GM12878 (cell line): ENCODE data around the gene AMN1. TPM values are rescaled to one million over a fixed set of nuclear protein-coding genes. Genes with fewer than 3 reads are reported as not detected.

ENCODE experiments used
- ATAC-seq: fragments of 200-7000 bp; cut with Tn5 transposase; 3 replicates; pipeline ENCODE4 v1.9.1; 2020; ENCODE audit warnings: mild to moderate bottlenecking, moderate library complexity
- BruUV-seq: library from RNA; stranded (reverse); fragments of 400-500 nt; replicated peaks from 2 replicates; lab custom pipeline; 2021; lab: Mats Ljungman, UMichigan
- CTCF ChIA-PET: fragments of 300-600 bp; sonication (Branson Sonifier 250); formaldehyde crosslinking; extraction: SDS; loops from one replicate; lab custom pipeline; 2021; ENCODE audit warnings: inconsistent platforms; lab: Yijun Ruan, JAX
- POLR2A ChIA-PET: fragments of 350-600 bp; formaldehyde crosslinking; extraction: SDS; loops from one replicate; lab custom pipeline; 2021; ENCODE audit warnings: inconsistent platforms; lab: Charles Lee
- RAD21 ChIA-PET: fragments of 300-600 bp; sonication (Branson Sonifier 250); formaldehyde crosslinking; loops from one replicate; lab custom pipeline; 2023; ENCODE audit warnings: antibody characterized with exemption; ENCODE audit not compliant: unreplicated experiment; lab: Charles Lee
- SMC1A ChIA-PET: fragments of 300-600 bp; sonication (Branson Sonifier 250); formaldehyde crosslinking; loops from one replicate; lab custom pipeline; 2023; ENCODE audit not compliant: unreplicated experiment, uncharacterized antibody; lab: Charles Lee
- DNase-seq: peaks from one replicate; pipeline ENCODE4 v3.0.0-alpha.2; 2011; ENCODE audit warnings: low read depth, low spot score
- FAIRE-seq: peaks from 3 replicates; lab custom pipeline; 2011; peaks lifted over from hg19 to GRCh38; lab: Jason Lieb, UNC
- H2AFZ ChIP-seq: 2 replicates; pipeline ENCODE4 v1.6.0; 2011; ENCODE audit warnings: low read depth, low read length, control low read depth; ENCODE audit not compliant: control insufficient read depth
- H3K27ac ChIP-seq: 2 replicates; pipeline ENCODE4 v1.5.1; 2011; ENCODE audit warnings: control low read depth; ENCODE audit not compliant: control insufficient read depth, insufficient read depth
- H3K27me3 ChIP-seq, 2 experiments: replicated peaks in 1 of 2; 2 replicates each; pipeline versions ENCODE4 v1.6.0 to v1.6.1; 2011; ENCODE audit warnings: low read length in 1 of 2; ENCODE audit not compliant: control insufficient read depth in 2 of 2, insufficient read depth in 2 of 2
- H3K36me3 ChIP-seq, 2 experiments: 2 replicates each; pipeline ENCODE4 v1.5.1; 2011; ENCODE audit warnings: low read length in 1 of 2; ENCODE audit not compliant: control insufficient read depth in 2 of 2, insufficient read depth in 2 of 2
- H3K4me1 ChIP-seq: 2 replicates; pipeline ENCODE4 v1.6.1; 2011; ENCODE audit warnings: mild to moderate bottlenecking, low read length, moderate library complexity, mixed read lengths; ENCODE audit not compliant: control insufficient read depth, insufficient read depth
- H3K4me2 ChIP-seq: 2 replicates; pipeline ENCODE4 v1.6.0; 2011; ENCODE audit warnings: control low read depth; ENCODE audit not compliant: control insufficient read depth, insufficient read depth
- H3K4me3 ChIP-seq: fragments of 200-600 bp; sonication (generic); 2 replicates; pipeline ENCODE4 v1.5.1; 2016
- H3K79me2 ChIP-seq: 2 replicates; pipeline ENCODE4 v1.6.0; 2011; ENCODE audit warnings: low read length; ENCODE audit not compliant: control insufficient read depth, insufficient read depth
- H3K9ac ChIP-seq: 2 replicates; pipeline ENCODE4 v1.8.0; 2011; ENCODE audit warnings: low read length, control low read depth, mixed read lengths; ENCODE audit not compliant: control insufficient read depth, insufficient read depth
- H3K9me3 ChIP-seq: replicated peaks from 3 replicates; pipeline ENCODE4 v1.5.1; 2011; ENCODE audit warnings: mild to moderate bottlenecking, low read length; ENCODE audit not compliant: control insufficient read depth, insufficient read depth
- H4K20me1 ChIP-seq: 2 replicates; pipeline ENCODE4 v1.6.0; 2011; ENCODE audit not compliant: control insufficient read depth, insufficient read depth
- ATF3 ChIP-seq: IDR thresholded peaks from 2 replicates; pipeline ENCODE4 v1.6.1; 2011; ENCODE audit warnings: low read depth, mild to moderate bottlenecking, low read length, moderate library complexity, borderline replicate concordance; ENCODE audit errors: extremely low read depth
- ATF7 ChIP-seq: fragments of 450-650 bp; IDR thresholded peaks from 2 replicates; pipeline ENCODE4 v1.6.1; 2016; ENCODE audit warnings: low read depth, mild to moderate bottlenecking
- BACH1 ChIP-seq: fragments of 450-650 bp; IDR thresholded peaks from 2 replicates; pipeline ENCODE4 v1.6.1; 2017; ENCODE audit warnings: mild to moderate bottlenecking, borderline replicate concordance
- CBFB ChIP-seq: IDR thresholded peaks from 2 replicates; pipeline ENCODE4 v1.6.1; 2016; ENCODE audit warnings: antibody characterized with exemption, low read depth
- IKZF1 ChIP-seq: fragments of 450-650 bp; conservative IDR thresholded peaks from 2 replicates; pipeline ENCODE4 v1.6.1; 2017; ENCODE audit warnings: antibody characterized with exemption, mild to moderate bottlenecking
- JUNB ChIP-seq: IDR thresholded peaks from 2 replicates; pipeline ENCODE4 v1.6.1; 2016; ENCODE audit warnings: antibody characterized with exemption, mild to moderate bottlenecking
- MAX ChIP-seq: IDR thresholded peaks from 2 replicates; pipeline ENCODE4 v1.6.1; 2012; ENCODE audit warnings: low read depth, low read length, improper control_type of control experiment
- MEF2B ChIP-seq: fragments of 450-650 bp; IDR thresholded peaks from 2 replicates; pipeline ENCODE4 v1.6.1; 2018; ENCODE audit warnings: mild to moderate bottlenecking, moderate library complexity; ENCODE audit not compliant: partially characterized antibody, poor library complexity, severe bottlenecking
- MLLT1 ChIP-seq: fragments of 450-650 bp; IDR thresholded peaks from 2 replicates; pipeline ENCODE4 v1.6.1; 2016; ENCODE audit warnings: mild to moderate bottlenecking
- MTA2 ChIP-seq: fragments of 450-650 bp; IDR thresholded peaks from 2 replicates; pipeline ENCODE4 v1.6.1; 2016; ENCODE audit warnings: low read depth, mild to moderate bottlenecking, moderate library complexity
- MYB ChIP-seq: fragments of 150-350 bp; IDR thresholded peaks from 2 replicates; pipeline ENCODE4 v1.6.1; 2014; ENCODE audit warnings: mild to moderate bottlenecking, low read depth, low read length, borderline replicate concordance
- NBN ChIP-seq: fragments of 450-650 bp; IDR thresholded peaks from 2 replicates; pipeline ENCODE4 v1.6.1; 2016
- POLR2AphosphoS5 ChIP-seq: IDR thresholded peaks from 2 replicates; pipeline ENCODE4 v1.6.1; 2011; ENCODE audit warnings: mild to moderate bottlenecking, low read length, inconsistent platforms
- SMAD1 ChIP-seq: fragments of 450-650 bp; IDR thresholded peaks from 2 replicates; pipeline ENCODE4 v1.6.1; 2018; ENCODE audit warnings: mild to moderate bottlenecking, low read depth; ENCODE audit not compliant: partially characterized antibody
- SMARCA5 ChIP-seq: fragments of 450-650 bp; IDR thresholded peaks from 2 replicates; pipeline ENCODE4 v1.6.1; 2017; ENCODE audit warnings: mild to moderate bottlenecking
- SP1 ChIP-seq: IDR thresholded peaks from one replicate; pipeline ENCODE4 v1.6.1; 2011; ENCODE audit warnings: low read depth, low read length
- TARDBP ChIP-seq: IDR thresholded peaks from 2 replicates; pipeline ENCODE4 v1.6.1; 2016; ENCODE audit warnings: borderline replicate concordance
- ZBTB11 ChIP-seq: fragments of 450-650 bp; formaldehyde crosslinking; IDR thresholded peaks from 2 replicates; pipeline ENCODE4 v1.5.0; 2022; ENCODE audit warnings: mild to moderate bottlenecking, missing genetic modification characterization
- WGBS: methylation state at CpG from one replicate; pipeline ENCODE4 v1.1.6; 2016; ENCODE audit warnings: low lambda C conversion rate; ENCODE audit not compliant: insufficient replicate concordance, insufficient coverage; ENCODE audit errors: missing lambda C conversion rate; 5-methylcytosine and 5-hydroxymethylcytosine counted together
- in situ Hi-C: fragments of 300-500 bp; cut with MboI; formaldehyde crosslinking; loops from 9 replicates; pipeline ENCODE4 v1.14.3; 2018; ENCODE audit warnings: mixed read lengths
- intact Hi-C: fragments of 100-400 bp; cut with micrococcal nuclease; formaldehyde crosslinking; loops from one replicate; pipeline ENCODE4 v1.14.2; 2022; ENCODE audit not compliant: unreplicated experiment
- polyA plus RNA-seq, 11 experiments: library from polyadenylated mRNA; depleted of rRNA in 4 of 11; unstranded in 6 of 11; stranded (reverse) in 5 of 11; fragments of >200 nt; fragmentation: Nextera tagmentation in 4 of 11; fragmentation: Illumina TruSeq in 1 of 11; extraction: Ambion mirVana in 4 of 11; extraction: Trizol in 1 of 11; gene quantifications; 1 replicate in 1 of 11; 2 replicates in 10 of 11; pipeline versions ENCODE4 v1.2.1 to v1.2.3, GENCODE V29; 2011 to 2016; ENCODE audit warnings: inconsistent platforms in 2 of 11, missing spikeins in 2 of 11, low read depth in 1 of 11
- total RNA-seq, 4 experiments: library from RNA; depleted of rRNA in 3 of 4; stranded (reverse); fragments of >200 nt in 3 of 4; fragmentation: Illumina TruSeq in 1 of 4; extraction: Trizol in 1 of 4; gene quantifications; 2 replicates each; pipeline versions ENCODE4 v1.2.1 to v1.2.3, GENCODE V29; 2013 to 2021

Gene AMN1
- total and polyA plus RNA-seq, 10 of the 15 experiments (the other 5 are each of a cell fraction or from before 2014, with no cell fraction given), result 5.4 to 19.3 (median 9.3) TPM

GRCh38 chr12:31752450-31752849 lies 23.6 kb upstream of the AMN1 start:
- no peak for DNase-seq
- Histone ChIP-seq H3K79me2 (peaks cover 3% of the 10 kb centered on the region), H4K20me1 (no peaks in the 10 kb centered on the region), H3K9me3 (no peaks in the 10 kb centered on the region; the same call in 1 of the 3 replicates), H3K27me3 (no peaks in the 10 kb centered on the region), H3K36me3 (no peaks in the 10 kb centered on the region), H3K4me2 (peak overlapping the region; percentile 56), H3K4me3 (no peak overlapping the region), H3K27ac (peak overlapping the region; percentile 77), H3K4me1 (peaks cover 40% of the 10 kb centered on the region), H3K9ac (peak overlapping the region; percentile 4; the same call in 1 of the 2 replicates), H2AFZ (no peak overlapping the region; the same call in 1 of the 2 replicates)
- SMC1A ChIA-PET, result interaction anchor here (0.7 to 5.3 kb wide), 7 partner anchors 10 to 99 kb away, joined by 3 to 25 read pairs (median 5); no protein-coding TSS in a partner anchor
- ATAC-seq, result no peak
- POLR2A ChIA-PET, result interaction anchor here (0.6 to 6.1 kb wide), 4 partner anchors 10 to 93 kb away, joined by 3 to 66 read pairs (median 3); partner anchors contain the start of gene ETFBKMT
- WGBS, result 25% methylated on average over 4 of the region's 4 CpGs
- CTCF ChIA-PET, result interaction anchor here (0.8 to 0.9 kb wide), 2 partner anchors 56 to 99 kb away, joined by 3 read pairs; no protein-coding TSS in a partner anchor
- RAD21 ChIA-PET, result interaction anchor here (0.7 to 8.5 kb wide), 6 partner anchors 9 to 98 kb away, joined by 3 to 112 read pairs (median 4); no protein-coding TSS in a partner anchor
- in situ Hi-C loops, result no loop called here
- FAIRE-seq, result no peak
- intact Hi-C loops, result loop anchor here (5.0 kb wide), 1 partner anchor 205 kb away; the partner anchor contains the start of gene RESF1
- BruUV-seq, result no TSS peak
- no peak for TF ChIP-seq TARDBP
- peak; percentile 48 for TF ChIP-seq IKZF1
- TF ChIP-seq SMAD1, result peak; percentile 93
- TF ChIP-seq SMARCA5, result no peak
- TF ChIP-seq MEF2B, result peak; percentile 17
- TF ChIP-seq MAX, result no peak
- TF ChIP-seq ZBTB11 (CRISPR knock-in tag), result no peak
- TF ChIP-seq MLLT1, result peak; percentile 88; the same call in 1 of the 2 replicates
- TF ChIP-seq MTA2, result no peak; the same call in 1 of the 2 replicates
- 0 out of 2 replicates have a peak, but pooled peaks have one; percentile 28 for TF ChIP-seq NBN
- no peak for TF ChIP-seq MYB
- TF ChIP-seq BACH1, result 0 out of 2 replicates have a peak, but pooled peaks have one; percentile 2
- TF ChIP-seq ATF3, result no peak
- peak; percentile 30; the same call in 1 of the 2 replicates for TF ChIP-seq ATF7
- no peak for TF ChIP-seq CBFB
- peak; percentile 33; the same call in 1 of the 2 replicates for TF ChIP-seq POLR2AphosphoS5
- no peak for TF ChIP-seq JUNB
- no peak for TF ChIP-seq SP1
